CD4-positive, alpha-beta T cell (primary cell): ENCODE results near the gene NPLOC4. TPM values are rescaled to one million over a fixed set of nuclear protein-coding genes. Genes with fewer than 3 reads are reported as not detected.
A peak's percentile ranks its signal among the peaks of the same experiment; 100 is the strongest.

Source experiments
- ATAC-seq: fragments of 200-7000 bp; cut with Tn5 transposase; one replicate; pipeline ENCODE4 v1.10.0; 2022; ENCODE audit warnings: mild to moderate bottlenecking; ENCODE audit not compliant: poor library complexity
- CTCF ChIA-PET: fragments of 350-600 bp; sonication (Branson Sonifier 250); formaldehyde crosslinking; loops from one replicate; lab custom pipeline; 2021; ENCODE audit warnings: antibody characterized with exemption, inconsistent platforms; lab: Charles Lee
- POLR2A ChIA-PET: fragments of 350-600 bp; sonication (Branson Sonifier 250); formaldehyde crosslinking; loops from one replicate; lab custom pipeline; 2021; ENCODE audit warnings: antibody characterized with exemption, inconsistent platforms; lab: Charles Lee
- DNase-seq, 14 experiments: peaks; one replicate each; pipeline ENCODE4 v3.0.0-alpha.2; 2013 to 2020; ENCODE audit warnings: mixed read lengths in 2 of 14
- H3K27ac ChIP-seq, 2 donors: one replicate each; pipeline versions ENCODE4 v1.5.1 to v1.7.0; 2013; ENCODE audit warnings: low read length in 2 of 2, low read depth in 1 of 2, mild to moderate bottlenecking in 1 of 2
- H3K27me3 ChIP-seq, 2 experiments: 1 replicate in 1 of 2; 2 replicates in 1 of 2; pipeline versions ENCODE4 v1.6.1 to v1.7.0; 2013; ENCODE audit warnings: low read length in 2 of 2, control low read depth in 1 of 2, mild to moderate bottlenecking in 1 of 2, moderate library complexity in 1 of 2; ENCODE audit not compliant: insufficient read depth in 2 of 2, control insufficient read depth in 1 of 2
- H3K36me3 ChIP-seq: one replicate; pipeline ENCODE4 v1.6.1; 2013; ENCODE audit warnings: low read length, control low read depth; ENCODE audit not compliant: insufficient read depth
- H3K4me1 ChIP-seq: one replicate; pipeline ENCODE4 v1.6.1; 2013; ENCODE audit warnings: low read length, control low read depth; ENCODE audit not compliant: insufficient read depth
- H3K4me3 ChIP-seq: one replicate; pipeline ENCODE4 v1.5.1; 2013; ENCODE audit warnings: mild to moderate bottlenecking, low read length, moderate library complexity
- H3K9me3 ChIP-seq, 2 experiments: 1 replicate in 1 of 2; 2 replicates in 1 of 2; pipeline versions ENCODE4 v1.6.1 to v1.7.0; 2013; ENCODE audit warnings: low read length in 2 of 2, mild to moderate bottlenecking in 2 of 2, control low read depth in 1 of 2, moderate library complexity in 1 of 2; ENCODE audit not compliant: control insufficient read depth in 1 of 2, insufficient read depth in 1 of 2
- H3K27ac Mint-ChIP-seq: one replicate; pipeline ENCODE4 v1.8.0; 2020; ENCODE audit warnings: mixed read lengths
- H3K27me3 Mint-ChIP-seq: one replicate; pipeline ENCODE4 v1.8.0; 2021; ENCODE audit warnings: mixed read lengths
- H3K36me3 Mint-ChIP-seq: one replicate; pipeline ENCODE4 v1.8.0; 2021; ENCODE audit warnings: low read depth, mixed read lengths
- H3K4me1 Mint-ChIP-seq: one replicate; pipeline ENCODE4 v1.8.0; 2021; ENCODE audit warnings: low read depth, mixed read lengths
- H3K4me3 Mint-ChIP-seq: one replicate; pipeline ENCODE4 v1.8.0; 2020; ENCODE audit warnings: mild to moderate bottlenecking, mixed read lengths
- H3K9me3 Mint-ChIP-seq: one replicate; pipeline ENCODE4 v1.8.0; 2020; ENCODE audit warnings: mixed read lengths
- CTCF ChIP-seq: fragments of 200-600 bp; IDR thresholded peaks from one replicate; pipeline ENCODE4 v1.8.0; 2022; ENCODE audit warnings: antibody characterized with exemption, mild to moderate bottlenecking
- intact Hi-C, 2 experiments: fragments of 100-400 bp; cut with DNase I in 1 of 2; cut with micrococcal nuclease in 1 of 2; formaldehyde crosslinking; loops; one replicate each; pipeline versions ENCODE4 v1.15.1 to v1.9.0; 2023 to 2025; cut with DNase I, micrococcal nuclease
- total RNA-seq, 174 experiments: library from RNA in 2 of 174; stranded (reverse) in 2 of 174; gene quantifications; one replicate each; pipeline ENCODE4 v1.2.3 and lab custom pipeline; 2021 to 2026

NPLOC4 gene
- total RNA-seq, 2 experiments from 2014 or later, result 61.0 to 62.4 TPM

GRCh38 chr17:81518785-81519283, 118.1 kb downstream of the NPLOC4 start:
- H3K9me3 Mint-ChIP-seq, result no peaks in the 10 kb centered on the region
- ATAC-seq (peak; percentile 10), DNase-seq (peak in 4 of 14 experiments; percentile 24 to 54 (median 42))
- Histone ChIP-seq H3K9me3 (peaks cover 0 to 3% of the 10 kb centered on the region in 2 experiments), H3K27me3 (peaks cover 7 to 8% of the 10 kb centered on the region in 2 experiments), H3K27ac (no peak overlapping the region), H3K4me3 (peak overlapping the region; percentile 24), H3K36me3 (no peaks in the 10 kb centered on the region), H3K4me1 (peaks cover 52% of the 10 kb centered on the region)
- ChIA-PET POLR2A (interaction anchor here (0.6 to 2.7 kb wide), 7 partner anchors 9 to 279 kb away, joined by 3 to 27 read pairs (median 4); partner anchors contain the start of genes FAAP100, NDUFAF8 and SLC38A10), CTCF (interaction anchor here (0.7 to 2.2 kb wide), 15 partner anchors 8 to 230 kb away, joined by 3 to 24 read pairs (median 5); partner anchors contain the start of gene FAAP100)
- intact Hi-C loops, result loop anchor here (1.0 to 10.0 kb wide), 7 partner anchors 32 to 1254 kb away; partner anchors contain the start of genes FAAP100 (in 1 of the 2), P4HB (in 1 of the 2), RNF213 (in 1 of the 2) and SLC38A10 (in 1 of the 2)
- no peak for TF ChIP-seq CTCF
- no peaks in the 10 kb centered on the region for H3K27me3 Mint-ChIP-seq
- peaks cover 24% of the 10 kb centered on the region for H3K4me1 Mint-ChIP-seq
- peak overlapping the region; percentile 54 for H3K27ac Mint-ChIP-seq
- H3K36me3 Mint-ChIP-seq, result no peaks in the 10 kb centered on the region
- no peak overlapping the region for H3K4me3 Mint-ChIP-seq

- Histone ChIP-seq H3K9me3 (no peaks in the 10 kb centered on the region), H3K27me3 (peaks cover 1 to 3% of the 10 kb centered on the region in 2 experiments), H3K4me3 (peak overlapping the region; percentile 24), H3K36me3 (no peaks in the 10 kb centered on the region), H3K4me1 (peaks cover 58% of the 10 kb centered on the region), H3K27ac (no peak overlapping the region)
- no peak for DNase-seq
- ChIA-PET CTCF (interaction anchor here (0.9 to 2.2 kb wide), 7 partner anchors 7 to 227 kb away, joined by 4 to 24 read pairs (median 7); partner anchors contain the start of gene FAAP100), POLR2A (interaction anchor here (0.8 to 2.7 kb wide), 4 partner anchors 9 to 279 kb away, joined by 3 to 27 read pairs (median 10); partner anchors contain the start of genes FAAP100, NDUFAF8 and SLC38A10)
- peaks cover 24% of the 10 kb centered on the region for H3K4me1 Mint-ChIP-seq
- no peak for TF ChIP-seq CTCF
- H3K4me3 Mint-ChIP-seq, result peak overlapping the region; percentile 83
- peak overlapping the region; percentile 54 for H3K27ac Mint-ChIP-seq
- intact Hi-C loops, result loop anchor here (2.0 to 10.0 kb wide), 5 partner anchors 35 to 1253 kb away; partner anchors contain the start of genes FAAP100 (in 1 of the 2), P4HB (in 1 of the 2), RNF213 (in 1 of the 2) and SLC38A10 (in 1 of the 2)
- H3K9me3 Mint-ChIP-seq, result no peaks in the 10 kb centered on the region
- H3K27me3 Mint-ChIP-seq, result no peaks in the 10 kb centered on the region
- H3K36me3 Mint-ChIP-seq, result peaks cover 4% of the 10 kb centered on the region
- ATAC-seq, result no peak
Observed at GRCh38 chr17:81518113-81518784, 118.7 kb downstream of the NPLOC4 start.

GRCh38 chr17:81517339-81518112, 119.4 kb downstream of the NPLOC4 start:
- Mint-ChIP-seq H3K27ac (peak overlapping the region; percentile 54), H3K4me3 (peak overlapping the region; percentile 83), H3K4me1 (peaks cover 24% of the 10 kb centered on the region), H3K9me3 (no peaks in the 10 kb centered on the region), H3K27me3 (no peaks in the 10 kb centered on the region), H3K36me3 (peaks cover 5% of the 10 kb centered on the region)
- Histone ChIP-seq H3K27ac (peak overlapping the region in 1 of 2 donors; percentile 7), H3K4me3 (no peak overlapping the region), H3K9me3 (no peaks in the 10 kb centered on the region), H3K27me3 (no peaks in the 10 kb centered on the region), H3K36me3 (no peaks in the 10 kb centered on the region), H3K4me1 (peaks cover 61% of the 10 kb centered on the region)
- DNase-seq, result peak in 2 of 14 experiments; percentile 39 to 55
- ChIA-PET CTCF (interaction anchor here (1.2 to 1.9 kb wide), 2 partner anchors 20 to 226 kb away, joined by 4 to 8 read pairs; no protein-coding TSS in a partner anchor), POLR2A (interaction anchor here (2.6 to 9.3 kb wide), 3 partner anchors 8 to 35 kb away, joined by 15 to 93 read pairs (median 27); partner anchors contain the start of gene FAAP100)
- no peak for TF ChIP-seq CTCF
- intact Hi-C loops, result loop anchor here (2.0 to 10.0 kb wide), 5 partner anchors 35 to 1253 kb away; partner anchors contain the start of genes FAAP100 (in 1 of the 2), P4HB (in 1 of the 2), RNF213 (in 1 of the 2) and SLC38A10 (in 1 of the 2)
- ATAC-seq, result no peak
